Nephron (organoid): ENCODE data around the gene USP10.

Experiments
- H3K27ac Mint-ChIP-seq, 3 experiments: 2 replicates each; pipeline ENCODE4 v1.8.0; 2020; ENCODE audit warnings: mixed read lengths in 3 of 3, mild to moderate bottlenecking in 2 of 3, moderate library complexity in 1 of 3
- H3K27me3 Mint-ChIP-seq: 2 replicates; pipeline ENCODE4 v1.8.0; 2021; ENCODE audit warnings: low read depth, mild to moderate bottlenecking, moderate library complexity, mixed read lengths
- H3K36me3 Mint-ChIP-seq: 2 replicates; pipeline ENCODE4 v1.8.0; 2020; ENCODE audit warnings: low read depth, mixed read lengths
- H3K4me1 Mint-ChIP-seq: 2 replicates; pipeline ENCODE4 v1.8.0; 2020; ENCODE audit warnings: mixed read lengths
- H3K4me3 Mint-ChIP-seq, 3 experiments: 2 replicates each; pipeline ENCODE4 v1.8.0; 2020; ENCODE audit warnings: mild to moderate bottlenecking in 3 of 3, mixed read lengths in 3 of 3, moderate library complexity in 2 of 3
- H3K9me3 Mint-ChIP-seq: 2 replicates; pipeline ENCODE4 v1.8.0; 2020; ENCODE audit warnings: mixed read lengths
- CTCF ChIP-seq, 3 experiments: fragments of 200-600 bp; sonication (generic); IDR thresholded peaks; one replicate each; pipeline ENCODE4 v1.5.0; 2021; ENCODE audit warnings: antibody characterized with exemption in 3 of 3; ENCODE audit not compliant: unreplicated experiment in 3 of 3

Gene USP10

GRCh38 chr16:84821179-84821578 lies 121.4 kb downstream of the USP10 start:
- H3K27ac Mint-ChIP-seq: peak overlapping the region in 1 of 3 experiments; percentile 41
- H3K36me3 Mint-ChIP-seq: no peaks in the 10 kb centered on the region

GRCh38 chr16:84821728-84822689 lies 122.2 kb downstream of the USP10 start:
- Mint-ChIP-seq H3K4me1 (peaks cover 40% of the 10 kb centered on the region), H3K27ac (peak overlapping the region; percentile 41 to 59 (median 59)), H3K4me3 (peak overlapping the region; percentile 87 to 88 (median 87)), H3K36me3 (no peaks in the 10 kb centered on the region), H3K9me3 (no peaks in the 10 kb centered on the region), H3K27me3 (peaks cover 51% of the 10 kb centered on the region)
- no peak for TF ChIP-seq CTCF (IDR thresholded peaks at IDR 0.05; ENCODE audit: unreplicated experiment in 3 of 3)

More at GRCh38 chr16:84821179-84821578, 121.4 kb downstream of the USP10 start:
- TF ChIP-seq CTCF (IDR thresholded peaks at IDR 0.05; ENCODE audit: unreplicated experiment in 3 of 3): no peak
- Mint-ChIP-seq H3K4me1 (peaks cover 34% of the 10 kb centered on the region), H3K9me3 (no peaks in the 10 kb centered on the region), H3K27me3 (peaks cover 51% of the 10 kb centered on the region), H3K4me3 (peak overlapping the region; percentile 87 to 88 (median 87))

- Mint-ChIP-seq H3K27ac (peak overlapping the region in 2 of 3 experiments; percentile 41 to 59), H3K4me1 (peaks cover 49% of the 10 kb centered on the region), H3K4me3 (peak overlapping the region in 2 of 3 experiments; percentile 45 to 51), H3K9me3 (no peaks in the 10 kb centered on the region), H3K36me3 (no peaks in the 10 kb centered on the region), H3K27me3 (peaks cover 51% of the 10 kb centered on the region)
- no peak for TF ChIP-seq CTCF (IDR thresholded peaks at IDR 0.05; ENCODE audit: unreplicated experiment in 3 of 3)
Observed at GRCh38 chr16:84822990-84823389, 123.2 kb downstream of the USP10 start.

GRCh38 chr16:84823484-84823883 lies 123.7 kb downstream of the USP10 start:
- TF ChIP-seq CTCF (IDR thresholded peaks at IDR 0.05; ENCODE audit: unreplicated experiment in 3 of 3): no peak
- H3K9me3 Mint-ChIP-seq: no peaks in the 10 kb centered on the region
- H3K4me1 Mint-ChIP-seq: peaks cover 52% of the 10 kb centered on the region
- no peaks in the 10 kb centered on the region for H3K36me3 Mint-ChIP-seq
- no peak overlapping the region for H3K4me3 Mint-ChIP-seq
- H3K27ac Mint-ChIP-seq: peak overlapping the region in 1 of 3 experiments; percentile 41
- H3K27me3 Mint-ChIP-seq: peaks cover 50% of the 10 kb centered on the region

- TF ChIP-seq CTCF (IDR thresholded peaks at IDR 0.05; ENCODE audit: unreplicated experiment in 3 of 3): no peak
- Mint-ChIP-seq H3K4me3 (no peak overlapping the region), H3K36me3 (no peaks in the 10 kb centered on the region), H3K9me3 (no peaks in the 10 kb centered on the region), H3K27me3 (peaks cover 47% of the 10 kb centered on the region), H3K4me1 (peaks cover 56% of the 10 kb centered on the region), H3K27ac (peak overlapping the region in 2 of 3 experiments; percentile 8 to 19)
Observed at GRCh38 chr16:84823926-84824325, 124.1 kb downstream of the USP10 start.
